Left kidney (tissue), 2 donors: ENCODE results near the gene LRMDA. TPM values are rescaled to one million over a fixed set of nuclear protein-coding genes. Genes with fewer than 3 reads are reported as not detected.

Experiments
- DNase-seq: peaks from one replicate; pipeline ENCODE4 v3.0.0-alpha.2; 2013
- polyA plus RNA-seq: library from polyadenylated mRNA; unstranded; fragments of 120-200 nt; gene quantifications from one replicate; pipeline ENCODE4 v1.2.1, GENCODE V29; 2013; ENCODE audit not compliant: insufficient read length

LRMDA gene
- polyA plus RNA-seq, 1 donor, result 18.0 TPM

DNA sequence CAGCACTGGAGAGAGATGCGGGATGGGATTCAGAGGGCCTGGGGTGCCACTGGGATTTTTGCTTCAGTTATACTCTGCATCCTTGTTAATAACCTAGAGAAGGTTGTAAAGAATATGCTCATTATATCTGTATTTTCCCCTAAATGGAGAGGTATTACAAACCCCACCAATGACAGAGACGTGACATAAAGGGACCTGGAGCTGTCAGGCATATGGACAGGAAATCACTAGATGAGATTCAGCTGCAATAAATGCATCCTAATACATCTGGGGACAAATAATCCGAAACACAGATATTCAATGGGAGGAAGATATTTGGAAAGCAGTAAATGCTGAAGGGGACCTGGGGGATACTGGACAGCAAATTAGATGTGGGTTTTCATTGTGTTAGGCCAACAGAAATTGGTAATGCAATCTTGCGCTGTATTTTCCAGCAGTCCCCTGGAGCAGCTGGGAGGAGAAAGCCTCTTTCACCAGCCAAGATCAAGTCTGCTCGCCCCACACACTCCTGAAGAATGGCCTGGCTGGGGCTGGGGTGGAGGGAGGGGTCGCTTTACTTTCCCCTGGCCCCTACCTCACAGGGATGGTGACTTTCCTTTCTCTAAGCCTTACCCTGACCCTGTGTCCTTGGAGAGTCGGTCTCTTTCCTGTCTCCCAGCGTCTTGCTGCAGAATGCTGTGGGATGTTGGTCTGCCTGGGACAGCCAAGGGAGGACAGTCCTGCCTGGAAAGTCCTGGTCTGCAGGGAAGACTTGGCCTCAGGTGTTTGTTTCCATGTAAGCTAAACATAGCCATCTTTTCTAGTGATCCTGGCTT lies 653.8 kb downstream of the LRMDA start:
- DNase-seq, result no peak

DNA sequence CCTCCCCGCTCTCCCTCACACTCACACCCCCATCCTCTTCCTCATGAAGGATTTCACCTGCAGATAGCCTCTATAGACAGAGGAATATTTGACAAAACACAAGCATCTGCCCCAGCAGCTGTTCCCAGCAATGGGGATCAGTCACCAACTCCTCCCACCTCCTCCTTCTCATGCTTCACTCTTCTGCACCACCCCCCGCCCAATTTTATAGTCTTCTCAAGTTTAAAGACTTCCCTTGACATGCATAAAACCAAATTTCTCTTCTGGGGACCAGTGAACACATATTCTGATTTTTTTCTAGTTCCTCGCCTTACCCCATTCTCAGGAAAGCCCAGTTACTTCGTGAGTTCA lies 654.4 kb downstream of the LRMDA start:
- DNase-seq, result no peak

- no peak for DNase-seq
These were observed 654.8 kb downstream of the LRMDA start for GRCh38 chr10:76086170-76086760.

GRCh38 chr10:76086761-76087639 lies 655.6 kb downstream of the LRMDA start:
- DNase-seq, result peak; percentile 62

DNA sequence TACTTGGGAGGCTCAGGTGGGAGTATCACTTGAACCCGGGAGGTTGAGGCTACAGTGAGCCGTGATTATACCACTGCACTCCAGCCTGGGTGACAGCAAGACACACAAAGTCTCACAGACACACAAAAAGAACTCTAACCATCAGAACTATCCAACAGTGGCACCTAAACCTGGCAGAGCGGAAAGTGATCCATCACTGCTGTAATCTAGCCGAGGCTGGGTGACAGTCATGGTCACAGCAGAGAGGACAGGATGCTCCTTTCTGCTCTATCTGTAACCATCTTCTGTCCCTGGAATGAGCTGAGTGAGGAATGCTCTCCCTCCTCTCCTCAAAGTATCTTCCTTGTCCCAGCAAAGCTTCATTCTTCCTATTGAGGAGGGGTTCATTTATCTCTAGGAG lies 656.6 kb downstream of the LRMDA start:
- no peak for DNase-seq

- DNase-seq, result no peak
These were observed 657.6 kb downstream of the LRMDA start for GRCh38 chr10:76088980-76089379.

GRCh38 chr10:76089556-76090180 lies 658.2 kb downstream of the LRMDA start:
- no peak for DNase-seq

- no peak for DNase-seq
These were observed 660.5 kb downstream of the LRMDA start for GRCh38 chr10:76091926-76092325.

- DNase-seq, result no peak
These were observed 675.2 kb downstream of the LRMDA start for GRCh38 chr10:76106611-76107010.

- DNase-seq, result no peak
These were observed 677.3 kb downstream of the LRMDA start for GRCh38 chr10:76108563-76109359.

- DNase-seq, result no peak
These were observed 680.0 kb downstream of the LRMDA start for GRCh38 chr10:76111404-76111803.

DNA sequence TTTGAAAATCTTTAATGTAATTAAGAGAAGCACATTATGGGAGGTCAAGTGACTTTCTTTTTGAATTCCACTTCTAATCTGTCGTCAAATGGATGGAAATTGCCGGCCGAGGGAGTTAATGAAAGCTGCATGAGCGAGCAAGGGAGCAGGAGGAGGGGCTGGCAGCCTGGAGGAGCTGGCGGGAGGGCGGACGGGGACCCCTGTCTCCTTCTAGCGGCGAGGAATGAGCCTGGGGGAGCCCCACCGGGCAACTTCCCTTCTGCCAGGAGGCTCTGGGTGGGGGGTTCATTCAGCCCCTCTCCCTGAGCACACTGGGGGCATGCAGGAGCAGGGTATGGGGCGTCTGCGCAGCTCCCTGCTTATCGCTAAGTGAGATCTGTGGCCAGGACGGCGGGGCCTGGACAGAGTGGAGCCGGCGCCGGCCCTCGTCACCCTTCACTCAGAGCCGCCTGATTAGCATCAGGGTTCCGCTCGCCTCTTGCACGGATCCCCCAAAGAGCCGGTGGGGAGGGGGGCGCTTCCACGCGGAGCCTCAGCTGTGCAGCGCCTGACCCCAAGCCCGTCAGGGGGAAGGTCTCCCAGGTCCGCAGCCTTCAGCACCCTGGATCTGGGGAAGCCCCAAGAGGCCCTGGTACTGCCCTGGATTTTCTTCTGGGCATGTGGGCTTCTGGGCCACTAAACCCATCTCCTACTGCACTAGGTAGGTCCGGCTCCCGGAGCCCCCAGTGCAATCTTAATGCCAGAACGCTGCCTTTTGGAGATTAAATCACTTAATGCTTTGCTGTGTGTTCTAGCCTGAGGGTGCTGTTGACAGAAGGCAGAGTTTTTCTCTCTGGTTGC lies 680.8 kb downstream of the LRMDA start:
- no peak for DNase-seq

DNA sequence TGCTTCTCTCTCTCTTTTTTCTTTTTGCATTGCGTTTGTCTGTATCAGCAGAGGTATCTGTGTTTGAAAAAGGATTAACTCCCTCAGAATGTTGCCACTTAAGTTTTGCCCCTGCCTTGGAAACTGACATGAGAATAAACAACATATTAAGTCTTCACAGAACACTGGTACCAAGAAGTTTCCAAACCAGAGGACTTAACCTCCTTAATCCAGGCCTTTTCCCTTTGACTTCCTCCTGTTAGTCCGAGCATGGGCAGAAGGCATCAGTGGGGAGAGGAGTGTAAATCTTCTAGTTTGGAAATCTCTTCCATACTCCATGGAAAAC lies 681.4 kb downstream of the LRMDA start:
- no peak for DNase-seq

DNA sequence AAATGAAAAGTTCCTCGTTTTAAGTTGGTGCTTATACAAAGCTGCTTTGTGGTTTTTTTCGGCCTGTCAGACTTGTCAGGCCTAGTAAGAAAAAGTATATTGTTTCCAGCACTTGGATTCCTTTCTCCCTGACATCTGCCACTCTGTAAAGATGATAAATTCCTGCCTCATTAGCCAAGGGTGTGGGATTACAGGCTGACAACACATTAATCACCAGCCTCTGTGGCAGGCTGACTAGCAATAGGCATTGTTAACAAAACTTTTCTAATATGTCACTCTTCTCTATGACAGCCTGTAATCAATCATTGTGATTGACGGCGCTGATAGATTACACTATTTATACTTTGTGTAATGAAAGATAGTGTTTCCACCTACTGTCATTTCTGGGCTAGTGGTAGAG lies 682.5 kb downstream of the LRMDA start:
- no peak for DNase-seq

DNA sequence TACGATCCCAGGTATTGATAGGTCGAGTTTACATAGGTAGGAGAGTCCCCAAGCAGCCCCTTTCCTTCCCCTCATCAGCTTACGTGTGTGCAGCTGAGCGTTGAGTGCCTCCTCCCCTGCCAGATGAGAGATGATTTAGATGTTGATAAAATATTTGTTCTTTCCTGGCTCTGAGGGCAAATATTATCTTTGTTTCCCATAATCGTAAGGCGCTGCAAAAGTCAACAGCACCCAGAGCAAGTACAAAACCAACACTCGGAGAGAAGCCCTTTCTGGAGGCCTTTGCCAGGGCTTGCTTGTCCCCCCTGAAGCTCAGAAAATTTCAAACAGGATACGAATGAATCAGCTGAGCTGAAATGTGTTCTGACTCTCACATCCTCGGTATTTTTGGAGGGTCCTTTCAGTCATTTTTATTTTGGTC lies 683.2 kb downstream of the LRMDA start:
- DNase-seq, result no peak

DNA sequence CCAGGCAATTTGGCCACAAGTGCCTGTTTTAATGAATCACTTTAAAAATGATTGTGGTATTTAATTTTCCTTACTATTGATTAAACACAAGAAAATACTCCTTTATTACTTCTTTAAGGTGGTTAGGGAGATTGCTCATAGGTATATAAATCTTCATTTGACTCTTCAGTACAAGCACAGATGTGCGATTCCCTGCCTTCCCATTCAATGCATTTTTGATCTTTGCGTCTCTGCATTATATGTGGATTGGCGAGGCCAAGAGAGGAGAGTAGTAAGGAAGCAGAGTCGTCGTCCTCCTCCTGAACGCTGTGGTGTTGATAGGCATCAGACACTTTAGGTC lies 683.7 kb downstream of the LRMDA start:
- no peak for DNase-seq

GRCh38 chr10:76115471-76116155 lies 684.2 kb downstream of the LRMDA start:
- no peak for DNase-seq

GRCh38 chr10:76116523-76116922 lies 685.1 kb downstream of the LRMDA start:
- no peak for DNase-seq

- DNase-seq, result no peak
These were observed 686.5 kb downstream of the LRMDA start for GRCh38 chr10:76117949-76118348.

- DNase-seq, result no peak
These were observed 687.6 kb downstream of the LRMDA start for GRCh38 chr10:76119036-76119435.
